Aortic smooth muscle cell (primary cell): ENCODE data around the gene ARMCX1. TPM values are rescaled to one million over a fixed set of nuclear protein-coding genes. Genes with fewer than 3 reads are reported as not detected.

Experiments
- total RNA-seq: library from RNA; depleted of rRNA; stranded (reverse); fragments of >200 nt; gene quantifications from 2 replicates; pipeline ENCODE4 v1.2.3, GENCODE V29; 2014

ARMCX1 gene
- 64.3 and 75.3 TPM in 2 replicates for total RNA-seq

GRCh38 chrX:101550362-101550750 lies at the start of gene ARMCX1:
TSS of gene ARMCX1 (plus strand) at chrX:101550547. CDS start at chrX:101552931, 2,384 bp downstream.

Other genes with a start within 250 kb of the ARMCX1 start
- gene TIMM8A, start 201.8 kb upstream of the ARMCX1 start, total RNA-seq, result 2.8 and 2.9 TPM in 2 replicates
- not detected in 2 replicates for gene BTK, start 164.4 kb upstream of the ARMCX1 start, total RNA-seq
- 603 and 776 TPM in 2 replicates for gene RPL36A, start 159.5 kb upstream of the ARMCX1 start, total RNA-seq
- 26.1 and 27.6 TPM in 2 replicates for gene GLA, start 142.6 kb upstream of the ARMCX1 start, total RNA-seq
- 120 and 121 TPM in 2 replicates for gene HNRNPH2, start 142.3 kb upstream of the ARMCX1 start, total RNA-seq
- gene ARMCX4, start 65.1 kb upstream of the ARMCX1 start, total RNA-seq, result 3.7 and 4.4 TPM in 2 replicates
- gene ARMCX6, start 67.5 kb downstream of the ARMCX1 start, total RNA-seq, result 41.0 and 47.9 TPM in 2 replicates
- 96.0 and 108 TPM in 2 replicates for gene ARMCX3, start 72.6 kb downstream of the ARMCX1 start, total RNA-seq
- 62.1 and 95.6 TPM in 2 replicates for gene ARMCX2, start 109.3 kb downstream of the ARMCX1 start, total RNA-seq